D721Med (cell line): ENCODE measurements around the gene COQ9.

Experiments
- DNase-seq: peaks from one replicate; pipeline ENCODE4 v3.0.0; 2011; ENCODE audit warnings: low spot score; ENCODE audit not compliant: insufficient read length
- FAIRE-seq: peaks from 2 replicates; lab custom pipeline; 2011; peaks lifted over from hg19 to GRCh38; lab: Jason Lieb, UNC
- TF ChIP-seq, protein P1 (sequence below): IDR thresholded peaks from 2 replicates; pipeline ENCODE4 v1.5.1; 2012; ENCODE audit warnings: mild to moderate bottlenecking, control low read depth; ENCODE audit not compliant: insufficient read depth; ENCODE audit errors: missing control alignments

COQ9 gene

DNA sequence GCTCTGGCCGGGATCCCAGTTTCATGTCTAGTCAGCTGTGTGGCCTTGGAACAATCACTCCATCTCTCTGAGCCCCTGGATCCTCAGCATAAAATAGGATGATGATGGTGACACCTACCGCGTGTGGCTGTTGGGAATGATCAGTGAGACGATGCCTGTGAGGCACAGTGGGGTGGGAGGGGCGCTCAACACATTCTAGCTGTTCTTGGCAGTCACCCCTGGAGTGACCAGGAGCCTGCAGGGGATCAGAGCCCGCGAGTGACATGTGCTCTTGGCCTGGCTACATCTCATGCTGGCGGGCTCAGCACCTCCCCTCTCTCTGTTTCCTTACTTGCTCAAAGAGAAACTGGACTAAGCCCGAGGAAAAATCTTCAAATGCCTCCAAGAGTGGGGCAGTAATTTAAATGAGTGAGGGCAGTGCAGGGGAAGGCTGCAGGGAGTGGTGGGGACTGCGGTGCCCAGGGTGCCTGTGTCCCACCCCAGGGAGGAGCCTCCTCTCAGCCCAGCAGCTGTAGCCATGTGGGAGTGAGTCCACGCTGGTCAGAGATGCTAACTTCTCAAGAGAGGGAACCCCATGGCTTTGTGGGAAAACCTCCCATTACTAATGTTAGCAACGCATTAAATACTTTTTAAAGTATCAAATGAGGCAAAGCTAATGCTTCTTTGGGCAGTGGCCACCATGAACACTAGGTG, 62.1 kb downstream of the COQ9 start:
- no peak for FAIRE-seq

DNA sequence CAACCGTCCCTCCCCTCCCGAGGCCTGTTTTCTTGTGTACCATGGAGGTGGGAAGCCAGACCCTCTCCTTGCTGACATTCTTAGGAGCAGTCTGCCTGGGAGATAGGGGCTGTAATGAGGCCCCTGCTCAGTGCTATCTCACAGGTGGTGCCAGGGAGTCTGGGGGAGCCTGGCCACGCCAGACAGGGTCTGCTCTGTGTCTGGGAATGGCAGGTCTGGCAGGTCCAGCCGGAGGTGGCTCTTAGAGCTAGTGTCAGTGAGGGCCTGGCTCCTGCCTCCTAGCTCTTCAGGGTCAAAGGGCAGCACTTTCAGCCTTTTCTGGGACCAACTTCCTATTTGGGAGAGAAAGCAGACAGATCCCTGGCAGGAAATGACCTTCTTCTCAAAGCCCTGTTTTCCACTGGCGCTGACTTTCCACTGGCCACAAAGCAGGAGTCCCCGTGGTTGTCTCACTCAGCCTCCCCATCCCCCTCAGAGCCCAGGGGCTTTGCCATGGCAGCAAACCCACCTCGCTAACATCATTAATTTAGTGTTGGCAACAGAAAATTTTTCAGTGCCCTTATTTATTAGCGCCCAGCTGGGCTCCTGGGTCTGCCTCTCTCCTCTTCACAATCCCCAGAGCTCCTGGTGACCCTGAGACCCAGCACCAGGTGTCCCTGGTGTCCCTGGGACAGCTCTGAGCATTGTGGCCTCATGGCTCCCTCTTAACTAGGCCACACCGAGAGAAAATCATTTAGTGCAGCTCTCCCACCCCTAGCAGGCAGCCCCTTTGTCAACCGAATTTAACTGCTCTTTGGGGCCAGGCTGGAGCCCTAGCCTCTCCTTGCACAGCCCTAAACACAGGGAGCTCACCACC, 63.0 kb downstream of the COQ9 start:
- FAIRE-seq (no peak), DNase-seq (no peak)
- TF ChIP-seq, protein P1, sequence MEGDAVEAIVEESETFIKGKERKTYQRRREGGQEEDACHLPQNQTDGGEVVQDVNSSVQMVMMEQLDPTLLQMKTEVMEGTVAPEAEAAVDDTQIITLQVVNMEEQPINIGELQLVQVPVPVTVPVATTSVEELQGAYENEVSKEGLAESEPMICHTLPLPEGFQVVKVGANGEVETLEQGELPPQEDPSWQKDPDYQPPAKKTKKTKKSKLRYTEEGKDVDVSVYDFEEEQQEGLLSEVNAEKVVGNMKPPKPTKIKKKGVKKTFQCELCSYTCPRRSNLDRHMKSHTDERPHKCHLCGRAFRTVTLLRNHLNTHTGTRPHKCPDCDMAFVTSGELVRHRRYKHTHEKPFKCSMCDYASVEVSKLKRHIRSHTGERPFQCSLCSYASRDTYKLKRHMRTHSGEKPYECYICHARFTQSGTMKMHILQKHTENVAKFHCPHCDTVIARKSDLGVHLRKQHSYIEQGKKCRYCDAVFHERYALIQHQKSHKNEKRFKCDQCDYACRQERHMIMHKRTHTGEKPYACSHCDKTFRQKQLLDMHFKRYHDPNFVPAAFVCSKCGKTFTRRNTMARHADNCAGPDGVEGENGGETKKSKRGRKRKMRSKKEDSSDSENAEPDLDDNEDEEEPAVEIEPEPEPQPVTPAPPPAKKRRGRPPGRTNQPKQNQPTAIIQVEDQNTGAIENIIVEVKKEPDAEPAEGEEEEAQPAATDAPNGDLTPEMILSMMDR, result no peak

More for the DNA sequence above, 62.1 kb downstream of the COQ9 start:
- TF ChIP-seq, protein P1, result no peak
- no peak for DNase-seq
